Thyroid gland (tissue), 4 donors: ENCODE results near the gene ANXA3.

Experiments
- POLR2A ChIP-seq, 2 donors: fragments of 450-650 bp; IDR thresholded peaks; one replicate each; pipeline ENCODE4 v1.6.1; 2017; ENCODE audit warnings: antibody characterized with exemption in 2 of 2, mild to moderate bottlenecking in 2 of 2, moderate library complexity in 1 of 2
- TF ChIP-seq, protein P1 (sequence below), 6 experiments: fragments of 200-600 bp in 3 of 6; fragments of 450-650 bp in 3 of 6; sonication (generic) in 3 of 6; IDR thresholded peaks; one replicate each; pipeline ENCODE4 v1.5.1; 2016 to 2019; ENCODE audit warnings: antibody characterized with exemption in 6 of 6, mild to moderate bottlenecking in 2 of 6, inconsistent platforms in 1 of 6, moderate library complexity in 1 of 6

DNA sequence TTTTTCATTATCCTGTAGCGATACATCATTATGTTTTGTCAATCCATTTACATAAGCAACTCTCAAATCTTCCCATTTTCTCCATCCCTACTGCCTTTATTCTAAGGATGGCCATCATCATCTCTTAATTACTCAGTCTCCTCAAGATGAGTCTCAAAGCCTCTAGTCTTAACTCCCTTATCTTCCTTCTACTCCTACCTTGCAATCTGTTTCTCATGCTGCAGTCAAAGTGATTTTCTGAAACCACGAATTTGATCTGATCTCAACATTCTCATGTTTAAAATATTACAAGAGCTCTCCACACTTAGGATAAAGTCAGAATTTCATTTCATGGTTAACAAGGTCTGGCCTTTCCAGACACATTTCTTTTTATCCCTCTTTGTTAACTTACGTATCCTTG, 51.8 kb downstream of the ANXA3 start:
- TF ChIP-seq, protein P1, sequence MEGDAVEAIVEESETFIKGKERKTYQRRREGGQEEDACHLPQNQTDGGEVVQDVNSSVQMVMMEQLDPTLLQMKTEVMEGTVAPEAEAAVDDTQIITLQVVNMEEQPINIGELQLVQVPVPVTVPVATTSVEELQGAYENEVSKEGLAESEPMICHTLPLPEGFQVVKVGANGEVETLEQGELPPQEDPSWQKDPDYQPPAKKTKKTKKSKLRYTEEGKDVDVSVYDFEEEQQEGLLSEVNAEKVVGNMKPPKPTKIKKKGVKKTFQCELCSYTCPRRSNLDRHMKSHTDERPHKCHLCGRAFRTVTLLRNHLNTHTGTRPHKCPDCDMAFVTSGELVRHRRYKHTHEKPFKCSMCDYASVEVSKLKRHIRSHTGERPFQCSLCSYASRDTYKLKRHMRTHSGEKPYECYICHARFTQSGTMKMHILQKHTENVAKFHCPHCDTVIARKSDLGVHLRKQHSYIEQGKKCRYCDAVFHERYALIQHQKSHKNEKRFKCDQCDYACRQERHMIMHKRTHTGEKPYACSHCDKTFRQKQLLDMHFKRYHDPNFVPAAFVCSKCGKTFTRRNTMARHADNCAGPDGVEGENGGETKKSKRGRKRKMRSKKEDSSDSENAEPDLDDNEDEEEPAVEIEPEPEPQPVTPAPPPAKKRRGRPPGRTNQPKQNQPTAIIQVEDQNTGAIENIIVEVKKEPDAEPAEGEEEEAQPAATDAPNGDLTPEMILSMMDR (IDR thresholded peaks at IDR 0.05) = no peak
- no peak for TF ChIP-seq POLR2A (IDR thresholded peaks at IDR 0.05)
